Hematopoietic multipotent progenitor cell treated with erythropoietin and hydrocortisone succinate and interleukin-3 and kit ligand, for 17 days (in vitro differentiated cells): ENCODE measurements around the gene FOXA3.

ENCODE experiments used
- DNase-seq: peaks from one replicate; pipeline ENCODE4 v3.0.0-alpha.2; 2015; ENCODE audit warnings: low spot score

The FOXA3 gene

DNA sequence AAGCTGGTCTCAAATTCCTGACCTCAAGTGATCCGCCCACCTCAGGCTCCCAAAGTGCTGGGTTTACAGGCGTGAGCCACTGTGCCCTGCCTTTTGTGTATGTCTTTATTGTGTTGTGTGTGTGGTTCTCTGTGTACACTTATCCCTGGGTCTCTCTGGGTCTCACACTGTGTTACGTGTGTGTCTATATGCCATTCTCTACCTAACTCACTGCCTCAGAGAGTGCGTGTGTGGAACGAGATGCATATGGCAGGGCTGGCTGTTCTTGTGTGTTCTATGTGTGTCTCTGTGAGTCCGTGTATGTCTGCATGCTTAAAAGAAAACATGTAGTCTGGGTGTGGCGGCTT is 10.5 kb downstream of the FOXA3 start:
- no peak for DNase-seq

DNA sequence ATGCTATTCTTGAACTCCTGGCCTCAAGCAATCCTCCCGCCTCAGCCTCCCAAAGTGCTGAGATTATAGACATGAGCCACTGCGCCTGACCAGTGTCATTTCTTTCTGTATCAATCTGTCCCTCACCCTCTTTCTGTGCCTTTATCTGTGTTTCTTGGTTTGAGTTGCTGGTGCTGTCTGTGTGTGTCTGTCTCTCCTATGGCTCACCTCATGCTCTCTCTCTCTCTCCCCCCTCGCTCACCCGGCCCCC is 12.0 kb downstream of the FOXA3 start:
- no peak for DNase-seq

DNA sequence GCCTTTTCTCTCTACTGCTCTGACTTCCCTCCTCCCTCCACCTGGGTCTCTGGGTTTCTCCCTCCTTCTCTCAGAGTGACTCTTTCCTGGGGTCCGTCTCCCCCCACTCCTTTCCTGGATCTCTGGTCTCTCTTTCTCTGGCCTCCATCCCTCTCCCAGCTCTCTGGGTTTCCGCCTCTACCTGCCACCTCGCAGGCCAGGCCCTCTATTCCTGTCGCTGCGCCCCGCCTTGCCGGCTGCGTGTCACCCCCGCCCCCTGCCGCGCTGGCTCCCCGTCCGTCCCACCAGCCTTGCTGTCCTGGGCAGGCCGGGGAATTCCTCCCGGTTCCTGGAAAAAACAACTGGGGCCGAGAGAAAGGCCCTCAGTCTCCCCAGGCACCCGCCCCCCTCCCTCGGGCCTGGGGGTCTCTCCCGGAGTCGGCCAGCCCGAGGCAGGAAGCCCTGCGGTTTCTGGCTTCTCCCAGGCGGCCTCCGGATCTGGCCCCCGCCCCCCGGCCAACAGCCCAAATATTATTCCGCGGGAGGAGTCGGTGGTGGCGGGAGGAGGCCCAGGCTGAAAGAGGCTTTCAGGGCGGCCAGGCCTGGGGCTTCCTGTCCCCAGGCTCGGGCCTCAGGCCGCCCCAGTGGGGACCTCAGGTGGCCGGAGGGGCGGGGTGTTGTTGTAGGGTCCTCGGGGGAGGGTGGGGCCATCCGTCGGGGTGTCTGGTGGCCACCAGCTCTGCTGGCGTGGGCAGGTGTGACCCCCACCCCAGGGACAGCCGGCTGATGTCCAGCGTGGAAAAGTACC is 12.5 kb downstream of the FOXA3 start:
- DNase-seq: no peak

DNA sequence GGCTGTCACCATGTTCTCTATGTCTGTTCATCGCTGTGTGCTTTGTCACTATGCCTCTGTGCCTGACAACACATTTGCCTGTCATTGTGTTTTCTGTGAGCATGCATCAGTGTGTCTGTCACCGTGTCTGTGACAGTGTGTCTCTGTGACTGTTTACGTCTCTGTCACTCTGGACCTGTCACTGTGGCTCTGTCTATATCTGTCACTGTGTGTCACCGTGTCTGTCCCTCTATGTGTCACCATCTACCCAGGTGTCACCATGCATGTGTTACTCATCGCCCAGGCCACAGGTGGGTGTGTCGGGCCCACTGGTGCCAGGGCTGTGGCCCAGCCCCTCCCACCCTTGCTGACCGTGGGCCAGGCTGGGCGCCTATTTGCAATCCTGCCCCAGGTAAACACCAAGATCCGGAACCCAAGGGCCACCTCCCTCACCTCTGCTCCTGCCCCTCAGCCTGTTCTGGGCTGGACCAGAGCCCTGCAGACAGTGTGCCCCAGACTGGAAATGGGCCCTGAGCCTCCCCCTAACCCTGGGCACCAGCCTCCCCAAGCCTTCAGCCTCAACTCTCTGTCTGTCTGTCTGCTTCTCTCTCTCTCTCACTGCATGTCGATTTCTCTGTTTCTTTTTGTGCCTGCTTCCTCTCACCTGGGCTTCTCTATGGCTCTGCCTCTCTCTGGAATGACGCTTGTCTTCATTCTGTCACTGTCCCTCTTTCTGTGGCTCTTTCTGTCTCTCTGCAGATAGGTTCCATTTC is 14.1 kb downstream of the FOXA3 start:
- no peak for DNase-seq

DNA sequence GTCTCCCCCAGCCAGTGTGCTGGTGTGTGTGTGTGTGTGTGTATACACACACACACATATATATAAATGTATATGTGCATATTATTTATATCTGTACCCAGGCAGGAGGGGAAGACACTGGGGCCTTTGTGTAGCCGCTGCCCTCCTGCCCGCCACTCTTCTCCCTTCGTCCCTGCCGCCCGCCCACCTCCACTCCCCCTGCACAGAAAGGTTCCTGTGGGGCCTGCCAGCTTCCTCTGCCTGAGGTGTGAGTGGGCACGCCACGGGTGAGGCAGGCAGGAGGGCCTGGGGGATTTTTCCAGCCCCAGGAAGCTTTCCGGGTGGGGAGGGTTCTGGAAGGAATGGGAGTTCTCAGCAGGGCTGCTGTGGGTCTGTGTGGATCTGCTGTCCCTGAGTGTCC is 14.9 kb downstream of the FOXA3 start:
- DNase-seq: no peak

DNA sequence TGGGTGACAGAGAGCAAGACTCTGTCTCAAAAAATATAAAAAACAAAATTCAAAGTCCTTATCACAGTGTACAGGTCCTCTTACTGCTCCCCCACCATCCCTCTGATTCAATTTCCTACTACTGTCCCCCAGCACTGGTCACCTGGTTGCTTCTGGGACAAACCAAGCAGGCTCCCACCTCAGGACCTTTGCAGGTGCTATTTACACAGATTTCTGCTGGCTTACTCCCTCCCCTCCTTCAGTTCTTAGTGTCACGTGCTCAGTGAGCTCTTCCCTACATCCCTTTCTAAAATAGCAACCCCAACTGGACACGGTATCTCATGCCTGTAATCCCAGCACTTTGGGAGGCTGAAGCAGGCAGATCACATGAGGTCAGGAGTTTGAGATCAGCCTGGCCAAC is 15.8 kb downstream of the FOXA3 start:
- no peak for DNase-seq

DNA sequence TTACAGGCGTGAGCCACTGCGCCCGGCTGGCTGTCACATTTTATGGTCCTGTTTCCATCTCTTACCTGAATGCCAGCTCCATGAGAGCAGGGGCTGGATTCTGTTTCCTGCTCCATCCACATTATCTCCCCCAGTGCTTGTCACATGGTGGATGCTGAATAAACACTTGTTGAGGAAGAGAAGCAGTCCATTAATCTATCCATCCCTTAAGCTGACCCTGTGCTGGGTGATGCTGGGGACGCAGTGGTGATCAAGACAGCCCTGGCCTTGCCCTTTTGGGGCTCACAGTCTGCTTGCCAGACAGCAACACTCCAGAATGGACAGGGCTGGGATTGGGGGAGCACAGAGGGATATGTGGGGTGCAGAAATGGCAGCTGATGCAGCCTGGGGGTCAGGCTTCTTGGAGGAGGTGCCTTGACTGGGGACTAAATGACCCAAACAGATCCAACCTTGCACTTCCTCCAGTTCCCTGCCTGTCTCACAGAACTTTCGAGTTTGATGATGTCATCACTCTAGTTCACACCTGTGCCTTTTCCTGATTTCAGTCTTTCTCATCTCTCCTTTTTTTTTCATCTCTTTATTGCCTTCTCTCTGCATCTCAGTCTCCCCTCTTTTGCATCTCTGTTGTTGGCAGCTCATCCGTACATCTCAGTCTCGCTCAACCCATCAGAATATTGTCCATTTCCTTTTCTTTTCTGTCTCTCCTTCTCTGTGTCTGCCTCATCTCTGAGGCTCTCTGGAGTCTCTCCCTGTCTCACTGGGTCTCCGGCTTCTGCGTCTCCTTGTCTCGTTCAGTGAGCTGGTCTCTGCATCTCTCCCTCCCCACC is 17.2 kb downstream of the FOXA3 start:
- no peak for DNase-seq

DNA sequence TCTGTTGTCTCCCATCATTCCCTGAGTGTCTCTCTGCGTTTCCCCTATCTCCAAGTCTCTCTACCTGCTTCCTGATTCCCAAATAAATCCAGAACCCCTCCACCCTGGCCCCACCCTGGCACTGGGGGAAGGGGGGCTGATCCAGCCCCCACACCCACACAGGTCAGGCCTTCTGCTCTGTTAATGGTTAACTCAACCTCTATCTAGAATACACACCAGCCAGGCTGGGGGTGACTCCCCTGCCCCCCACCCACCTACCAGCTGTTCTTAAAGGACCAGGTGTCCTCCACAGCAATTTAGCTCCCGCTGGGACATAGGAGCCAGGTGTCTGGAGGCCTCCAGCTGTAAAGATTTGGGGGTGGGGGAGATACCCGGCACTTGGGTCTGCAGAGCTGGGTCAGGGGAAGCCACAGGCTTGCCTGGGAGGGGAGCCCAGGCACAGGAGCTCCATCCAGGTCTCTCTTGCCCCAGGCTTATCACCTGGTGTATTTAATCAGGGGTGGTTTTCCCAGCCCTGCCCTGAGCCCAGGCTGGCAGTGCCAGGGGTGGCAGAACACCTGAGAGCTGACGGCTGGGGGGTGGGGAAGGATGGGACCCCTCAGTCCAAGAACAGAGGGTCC is 17.9 kb downstream of the FOXA3 start:
- DNase-seq: no peak

DNA sequence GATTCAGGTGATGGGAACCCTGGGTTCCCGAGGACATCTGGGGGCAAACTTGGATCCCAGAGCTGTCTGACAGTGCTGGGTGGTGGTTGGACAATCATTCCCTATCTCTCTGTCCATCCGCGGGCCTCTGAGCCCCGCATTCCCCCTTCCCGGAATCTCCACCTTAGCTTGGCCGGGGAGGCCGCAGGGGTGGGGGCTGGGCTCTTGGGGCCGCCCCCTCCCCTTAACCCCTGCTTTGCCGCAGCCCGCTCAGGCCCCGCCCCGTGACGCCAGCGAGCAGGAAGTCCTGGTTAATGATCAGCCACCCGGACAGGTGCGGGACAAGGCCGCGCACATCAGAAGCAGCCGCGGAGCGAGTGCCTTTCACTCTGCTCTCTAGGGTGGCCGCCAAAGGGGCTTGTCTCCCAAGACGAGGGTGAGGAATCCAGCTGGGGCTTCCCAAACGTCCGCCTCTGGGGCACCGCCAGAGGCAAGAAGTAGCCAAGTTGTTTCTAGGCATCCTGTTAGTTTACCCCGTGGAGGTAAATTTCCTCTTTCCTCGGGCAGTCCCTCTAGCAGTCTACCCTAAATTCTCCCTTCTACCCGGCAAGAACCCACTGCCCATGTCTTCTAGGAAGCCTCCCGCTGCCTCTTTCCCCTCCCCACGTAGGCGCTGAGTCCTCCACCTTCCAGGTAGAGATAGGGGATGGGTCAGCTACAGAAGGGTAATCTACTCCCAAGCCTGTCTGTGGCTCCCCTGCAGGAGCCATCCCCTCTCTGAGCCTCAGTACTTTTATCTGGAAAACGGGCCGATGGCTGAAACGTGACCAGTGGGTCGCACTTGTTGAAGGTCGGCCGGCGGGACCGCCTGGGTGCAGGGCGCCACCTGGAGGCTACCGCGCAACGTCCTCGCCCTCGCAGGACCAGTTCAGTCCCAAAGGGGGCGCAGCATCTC is 18.8 kb downstream of the FOXA3 start:
- DNase-seq: peak; percentile 87

DNA sequence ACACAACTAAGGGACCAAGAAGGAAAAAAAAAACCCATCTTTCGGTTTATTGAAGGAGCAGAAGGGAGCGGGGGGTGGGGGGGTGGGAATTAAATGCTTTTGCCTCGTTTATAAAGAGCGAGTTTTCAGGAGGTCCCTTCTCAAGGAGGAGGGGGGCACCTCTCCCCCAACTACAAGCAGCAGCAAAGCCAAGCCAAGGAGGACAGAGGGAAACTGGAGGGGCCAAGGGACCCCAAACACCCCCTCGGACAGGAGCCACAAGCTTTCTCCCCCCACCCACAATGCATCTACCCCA is 19.4 kb downstream of the FOXA3 start:
- no peak for DNase-seq

DNA sequence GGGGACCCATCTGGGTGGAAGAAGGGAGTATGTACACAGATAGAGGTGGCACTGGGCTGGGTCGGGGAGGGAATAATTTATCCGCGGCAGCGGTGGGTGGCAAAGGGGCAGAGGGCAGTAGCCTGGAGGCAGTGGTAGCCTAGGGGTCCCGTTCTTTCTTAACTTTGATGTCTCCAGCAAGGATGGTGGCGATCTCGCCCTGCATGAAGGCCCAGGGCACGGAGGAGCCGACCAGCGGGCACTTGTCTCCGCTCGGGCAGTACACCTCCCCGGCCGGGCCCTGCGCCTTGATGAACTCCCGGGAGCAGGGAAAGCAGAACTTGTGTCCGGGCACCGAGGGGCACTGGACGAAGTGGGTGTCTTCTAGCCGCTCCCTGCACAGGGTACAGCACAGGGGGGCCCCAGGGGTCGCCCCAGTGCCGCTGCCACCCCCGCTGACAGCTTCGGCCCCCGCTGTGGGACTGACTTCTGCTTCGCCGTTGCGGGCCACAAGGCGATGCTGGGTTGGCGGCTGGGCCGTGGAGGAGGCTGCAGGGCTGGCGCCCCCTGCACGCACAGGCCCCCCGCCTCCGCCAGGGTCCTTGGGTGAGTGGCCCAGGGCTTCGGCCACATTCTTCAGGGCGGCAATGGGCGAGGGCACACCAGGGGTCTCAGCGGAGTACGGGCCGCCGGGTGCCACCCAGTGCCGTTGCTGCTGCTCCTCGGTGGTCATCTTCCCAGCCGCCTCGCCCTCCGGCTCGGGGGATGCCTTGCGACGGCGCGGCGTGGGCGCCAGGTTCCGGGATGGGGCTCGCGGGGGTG is 20.0 kb downstream of the FOXA3 start:
- no peak for DNase-seq

DNA sequence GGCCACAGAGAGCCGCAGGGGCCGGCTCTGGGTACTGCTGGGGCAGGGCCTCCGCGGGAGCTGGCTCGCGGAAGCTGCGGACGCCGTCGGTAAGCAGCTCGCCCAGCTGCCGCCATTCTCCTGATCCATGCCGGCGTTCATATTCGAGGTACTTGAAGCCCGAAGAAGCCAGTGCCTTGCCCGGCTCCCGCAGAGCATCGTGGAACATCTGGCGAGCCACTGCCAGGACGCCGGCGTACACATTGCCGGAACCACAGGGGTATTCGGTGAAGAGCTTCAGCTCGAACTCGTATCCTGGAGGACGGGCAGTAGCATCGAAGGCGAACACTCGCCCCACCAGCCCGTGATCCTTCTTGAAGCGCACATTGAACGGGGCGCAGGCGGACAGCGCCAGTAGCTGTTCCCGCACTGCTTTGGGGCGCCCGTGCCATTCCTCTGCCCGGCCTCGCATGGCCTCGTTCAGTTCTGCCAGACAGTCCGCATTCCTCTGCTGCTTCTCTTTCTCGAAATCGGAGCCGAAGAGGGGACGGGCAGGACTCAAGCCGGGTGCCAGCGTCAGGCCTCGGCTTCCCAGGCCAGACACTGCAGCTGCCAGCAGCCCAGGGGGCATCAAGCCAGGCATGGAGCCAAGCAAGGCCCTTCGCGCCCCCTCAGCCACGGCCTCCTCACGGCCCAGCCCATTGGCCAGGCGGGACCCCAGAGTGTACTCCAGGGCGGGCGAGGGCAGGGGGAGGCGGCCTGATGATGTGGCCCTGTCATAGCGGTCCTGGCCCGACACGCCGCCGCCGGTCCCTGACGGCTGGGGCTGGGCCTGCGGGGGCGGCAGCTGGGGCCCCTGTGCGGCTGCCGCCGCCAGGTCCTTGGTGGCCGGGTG is 20.8 kb downstream of the FOXA3 start:
- DNase-seq: no peak

DNA sequence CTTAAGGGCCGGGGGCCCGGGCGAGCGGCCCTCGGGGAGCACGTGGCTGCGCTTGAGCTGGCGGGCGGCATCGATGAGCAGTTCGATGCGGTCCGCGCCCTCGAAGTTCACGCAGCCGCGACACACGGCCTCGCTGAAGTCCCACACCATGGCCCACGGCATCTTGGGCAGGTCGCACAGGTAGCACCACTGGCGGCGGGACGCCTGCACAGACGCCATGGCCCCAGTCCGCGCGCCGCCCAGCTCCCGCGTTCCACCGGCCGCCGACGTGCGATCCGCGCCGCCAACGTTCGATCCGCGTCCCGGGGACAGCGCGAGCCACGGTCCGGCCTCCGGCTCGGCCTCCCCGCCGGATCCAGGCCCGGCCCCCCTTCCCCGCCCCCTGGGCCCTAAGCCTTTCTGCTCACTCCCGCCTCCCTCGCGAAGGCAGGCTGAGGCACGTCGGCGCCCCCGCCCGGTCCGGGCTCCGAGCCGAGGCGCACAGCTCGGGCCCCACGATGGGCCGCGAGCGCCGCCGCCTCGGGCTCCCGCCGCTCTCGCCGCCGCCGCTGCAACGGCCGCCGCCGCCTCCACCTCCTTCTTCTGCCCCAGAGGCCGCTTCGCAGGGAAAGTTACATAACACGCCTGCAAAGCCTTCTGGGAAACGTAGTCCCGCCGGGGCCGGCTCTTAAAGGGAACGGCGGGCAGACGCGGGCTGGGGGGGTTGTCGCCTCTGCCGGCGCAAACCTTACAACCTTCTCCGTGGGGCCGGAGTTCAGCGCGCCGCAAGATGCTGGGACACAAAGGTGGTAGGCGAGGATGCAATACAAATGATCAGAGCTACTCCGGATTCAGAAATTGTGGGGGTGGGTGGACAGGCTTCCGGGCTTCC is 21.7 kb downstream of the FOXA3 start, which contains the start of gene IRF2BP1:
TSS of gene IRF2BP1 (minus strand) at position 586 of the 871 bp plus-strand sequence. CDS start at position 219, 367 bp downstream.
- DNase-seq: peak; percentile 94

DNA sequence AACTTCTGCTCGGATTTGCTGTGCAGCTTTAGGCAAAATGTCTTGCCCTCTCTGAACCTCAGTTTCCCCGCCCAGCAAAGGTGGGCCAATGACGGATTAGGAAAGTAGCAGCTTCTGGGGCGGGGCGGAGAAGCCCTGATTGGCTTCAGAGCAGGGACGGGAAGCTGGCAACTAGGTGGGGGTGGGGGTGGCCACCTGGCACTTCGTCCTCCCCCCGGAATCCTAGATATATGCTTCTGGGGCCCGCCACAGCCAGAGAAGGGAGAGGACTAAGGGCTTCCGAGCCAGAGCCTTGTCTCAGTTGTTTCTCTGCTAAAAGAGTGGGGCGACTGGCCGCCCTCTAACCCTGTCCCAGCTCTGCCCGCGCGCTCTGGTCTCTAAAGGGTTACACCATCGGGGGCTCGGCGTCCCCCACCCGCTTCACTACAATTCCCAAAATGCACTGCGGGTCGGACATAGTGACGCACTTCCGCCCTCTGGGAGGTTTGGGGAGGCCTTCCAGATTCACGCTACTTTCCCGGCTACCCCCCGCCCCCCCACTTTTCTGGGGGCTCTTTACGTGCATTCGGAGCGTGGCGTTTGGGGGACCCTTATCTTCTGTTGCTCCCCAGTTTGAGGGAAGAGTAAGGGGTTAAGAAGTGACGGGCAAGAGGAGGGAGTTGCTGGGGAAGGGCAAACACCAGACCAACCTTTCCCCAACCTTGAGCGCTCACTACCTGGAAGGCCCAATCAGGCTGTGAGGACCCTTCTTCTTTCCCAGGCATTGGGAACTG is 22.5 kb downstream of the FOXA3 start:
- DNase-seq: peak; percentile 95

DNA sequence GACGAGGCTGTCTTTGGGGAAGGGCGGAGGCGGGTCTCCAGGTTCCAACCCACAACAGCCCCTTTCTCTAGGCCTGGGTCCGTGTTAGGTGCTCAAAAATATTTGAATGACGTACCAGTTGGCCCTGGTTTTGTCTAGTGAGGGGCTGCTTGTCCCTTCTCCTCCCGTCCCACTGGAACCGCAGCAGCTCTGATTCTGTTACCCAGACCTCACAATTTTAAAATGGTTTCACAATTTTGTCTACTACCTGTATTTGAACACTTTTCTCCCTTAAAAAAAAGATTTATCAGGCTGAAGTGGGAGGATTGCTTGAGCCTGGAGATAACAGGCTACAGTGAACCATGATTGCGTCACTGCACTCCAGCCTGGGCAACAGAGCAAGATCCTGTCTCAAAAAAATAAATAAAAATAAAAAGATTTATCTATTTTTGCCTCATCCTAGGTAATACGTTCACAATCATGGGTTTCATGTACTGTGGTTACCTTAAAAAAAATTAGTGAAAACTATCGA is 23.1 kb downstream of the FOXA3 start:
- DNase-seq: no peak

DNA sequence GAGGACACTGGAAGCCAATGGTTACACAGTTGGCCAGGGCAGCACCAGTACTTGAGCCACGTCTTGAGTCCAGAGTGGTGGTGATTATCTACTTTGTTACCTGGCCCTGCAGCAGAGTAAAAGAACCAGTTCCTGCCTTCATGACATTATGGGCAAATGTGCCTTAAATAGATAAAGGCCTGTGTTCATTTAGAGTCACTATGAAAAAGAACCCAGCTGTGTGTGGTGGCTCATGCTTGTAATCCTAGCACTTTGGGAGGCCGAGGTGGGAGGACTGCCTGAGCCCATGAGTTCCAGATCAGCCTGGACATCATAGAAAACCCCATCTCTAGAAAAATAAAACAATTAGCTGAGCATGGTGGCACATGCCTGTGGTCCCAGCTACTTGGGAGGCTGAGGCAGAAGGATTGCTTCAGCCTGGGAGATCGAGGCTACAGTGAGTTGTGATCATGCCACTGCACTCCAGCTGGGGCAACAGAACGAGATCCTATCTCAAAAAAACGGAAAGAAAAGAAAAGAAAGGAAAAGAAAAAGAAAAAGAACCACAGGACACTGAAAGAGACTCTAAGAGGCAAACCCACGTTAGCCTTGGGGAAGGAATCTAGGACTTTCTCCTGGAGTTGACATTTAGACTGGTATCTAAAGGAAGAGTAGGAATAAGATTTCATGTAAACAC is 25.2 kb downstream of the FOXA3 start:
- DNase-seq: no peak

DNA sequence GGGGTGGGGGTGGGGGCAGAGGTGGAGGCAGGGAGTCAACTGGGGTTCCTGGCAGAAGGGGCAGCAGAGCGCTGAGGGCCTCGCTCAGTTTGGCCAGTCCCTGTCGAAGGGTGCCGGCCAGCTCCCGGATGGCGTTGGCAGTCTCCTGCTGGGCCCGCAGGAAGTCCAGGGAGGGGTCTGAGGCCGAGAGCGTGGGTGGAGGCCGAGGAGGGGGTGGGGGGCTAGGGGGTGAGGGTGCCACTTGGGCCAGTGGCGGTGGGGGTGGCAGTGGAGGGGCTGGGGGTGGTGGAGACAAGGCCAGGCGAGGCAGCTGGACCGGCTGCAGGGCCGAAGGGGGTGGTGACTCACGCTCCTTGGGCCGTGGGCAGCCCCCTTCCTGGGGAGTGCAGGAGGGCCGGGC is 26.8 kb downstream of the FOXA3 start:
- no peak for DNase-seq
